B cell (primary cell): ENCODE data around the gene CEP63.

Experiments
- CTCF ChIP-seq: fragments of 200-600 bp; IDR thresholded peaks from one replicate; pipeline ENCODE4 v1.8.0; 2022; ENCODE audit warnings: antibody characterized with exemption, mild to moderate bottlenecking
- EZH2 ChIP-seq: IDR thresholded peaks from 2 replicates; pipeline ENCODE4 v1.6.1; 2012; ENCODE audit warnings: borderline replicate concordance, low read depth, mild to moderate bottlenecking, moderate library complexity, low read length; ENCODE audit not compliant: insufficient read depth, poor library complexity, severe bottlenecking

GRCh38 chr3:134517791-134518190 is 31.9 kb downstream of the CEP63 start:
- TF ChIP-seq CTCF, result no peak
- TF ChIP-seq EZH2, result no peak
